Endometrial microvascular endothelial cells (primary cell): ENCODE data around the gene ZMYM4. TPM values are rescaled to one million over a fixed set of nuclear protein-coding genes. Genes with fewer than 3 reads are reported as not detected.

Experiments used
- in situ Hi-C: cut with HindIII; loops from 2 replicates; pipeline ENCODE4 v1.10.0; 2017; ENCODE audit warnings: low sequenced_read_pairs, low pct_unique_long_range_greater_than_20kb; ENCODE audit errors: inconsistent ontology term
- total RNA-seq: library from RNA; depleted of rRNA; stranded (reverse); fragments of >200 nt; gene quantifications from one replicate; pipeline ENCODE4 v1.2.3, GENCODE V29; 2015; ENCODE audit errors: inconsistent ontology term

The ZMYM4 gene
- total RNA-seq, 1 donor from 2014 or later, result 33.1 TPM

DNA sequence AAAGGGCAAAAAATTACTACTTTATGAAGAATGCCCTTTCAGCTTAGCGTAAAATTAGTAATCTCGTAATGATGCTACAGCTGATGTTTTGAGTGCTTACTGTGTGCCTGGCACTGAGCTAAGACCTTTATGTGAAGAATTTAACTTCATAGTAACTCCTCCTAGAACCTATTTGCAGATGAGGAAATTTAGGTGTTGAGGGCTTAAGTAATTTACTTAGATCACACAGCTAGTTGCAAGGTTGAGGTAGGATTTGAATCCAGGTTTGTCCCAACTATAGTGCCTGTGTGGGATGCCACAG lies 1.4 kb downstream of the ZMYM4 start:
- in situ Hi-C loops, result no loop called here

DNA sequence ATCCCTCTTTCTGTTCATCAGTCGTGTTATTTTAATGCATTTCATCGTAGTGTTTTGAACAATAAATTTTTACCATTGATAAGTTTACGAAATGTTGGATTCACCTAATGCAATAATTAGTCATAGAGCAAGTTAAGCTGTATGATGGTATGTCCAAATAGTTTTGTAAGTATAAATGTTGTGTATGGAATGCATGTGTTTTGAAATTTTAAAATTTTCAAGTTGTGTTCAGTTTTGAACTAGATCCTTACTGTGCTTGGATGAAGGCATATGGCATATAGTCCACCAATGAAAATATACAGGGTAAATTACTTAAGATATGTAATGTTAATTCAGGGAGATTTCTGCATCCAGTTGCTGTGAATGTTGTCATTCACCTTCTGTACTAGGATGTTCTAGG lies 2.3 kb downstream of the ZMYM4 start:
- in situ Hi-C loops, result no loop called here

DNA sequence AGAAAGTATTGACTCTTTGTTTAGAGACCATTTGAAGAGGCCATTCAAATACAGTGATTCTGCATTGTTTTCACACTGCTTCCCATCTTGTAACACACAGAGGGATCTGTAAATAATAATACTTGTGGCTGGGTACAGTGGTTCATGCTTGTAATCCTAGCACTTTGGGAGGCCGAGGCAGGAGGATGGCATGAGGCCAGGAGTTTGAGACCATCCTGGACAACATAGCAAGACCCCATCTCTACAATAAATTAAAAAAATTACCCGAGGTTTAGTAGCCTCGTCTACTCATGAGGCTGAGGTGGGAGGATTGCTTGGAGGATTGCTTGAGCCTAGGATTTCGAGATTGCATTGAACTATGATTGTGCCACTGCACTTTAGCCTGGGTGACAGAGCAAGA lies 5.7 kb downstream of the ZMYM4 start:
- in situ Hi-C loops, result no loop called here

DNA sequence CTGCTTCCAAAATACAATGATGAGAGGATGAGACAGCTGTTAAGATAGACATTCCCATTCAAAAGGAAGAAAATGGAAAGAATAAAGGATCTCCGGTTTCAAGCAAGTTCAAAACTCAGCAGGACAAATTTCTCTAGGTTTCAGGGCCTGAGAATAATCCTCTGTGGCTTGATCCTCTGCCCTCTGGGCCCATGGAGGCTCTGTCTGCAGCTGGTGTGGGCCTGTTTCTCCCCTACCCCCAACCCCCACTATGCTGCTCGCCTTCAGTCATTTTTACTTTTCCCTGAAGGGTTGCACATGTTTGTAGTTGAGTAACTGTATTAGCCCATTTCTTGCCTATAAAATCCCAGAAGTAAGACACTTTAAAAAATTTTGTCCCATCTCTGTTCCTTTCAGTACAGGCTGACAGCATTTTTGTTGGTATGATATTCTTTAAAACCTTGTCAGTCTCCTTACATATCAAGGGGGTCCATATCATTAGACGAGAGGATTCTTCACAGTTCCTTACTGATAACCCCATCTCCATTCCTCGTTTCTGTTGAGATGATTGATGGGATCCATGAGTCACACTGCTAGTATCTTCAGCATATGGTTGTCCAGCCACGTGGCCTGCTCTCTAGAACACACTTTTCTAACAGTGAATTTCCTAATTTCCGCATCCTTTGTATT lies 10.5 kb downstream of the ZMYM4 start:
- in situ Hi-C loops, result no loop called here

DNA sequence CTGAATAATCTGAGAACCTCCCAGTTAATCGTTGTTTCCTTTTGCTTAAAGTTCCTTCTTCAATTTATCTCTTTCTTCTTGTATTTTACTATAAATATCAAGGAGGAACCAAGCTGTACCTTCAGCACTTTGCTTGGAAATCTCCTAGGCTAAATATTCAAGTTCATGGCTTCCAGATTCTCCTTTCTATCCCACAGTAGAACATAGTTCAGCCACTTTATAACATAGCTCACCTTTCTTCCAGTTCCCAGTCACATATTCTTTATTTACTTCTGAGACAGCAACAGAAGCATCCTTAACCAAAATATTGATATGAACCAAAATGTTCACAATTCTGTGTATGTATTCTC lies 11.0 kb downstream of the ZMYM4 start:
- in situ Hi-C loops, result no loop called here

DNA sequence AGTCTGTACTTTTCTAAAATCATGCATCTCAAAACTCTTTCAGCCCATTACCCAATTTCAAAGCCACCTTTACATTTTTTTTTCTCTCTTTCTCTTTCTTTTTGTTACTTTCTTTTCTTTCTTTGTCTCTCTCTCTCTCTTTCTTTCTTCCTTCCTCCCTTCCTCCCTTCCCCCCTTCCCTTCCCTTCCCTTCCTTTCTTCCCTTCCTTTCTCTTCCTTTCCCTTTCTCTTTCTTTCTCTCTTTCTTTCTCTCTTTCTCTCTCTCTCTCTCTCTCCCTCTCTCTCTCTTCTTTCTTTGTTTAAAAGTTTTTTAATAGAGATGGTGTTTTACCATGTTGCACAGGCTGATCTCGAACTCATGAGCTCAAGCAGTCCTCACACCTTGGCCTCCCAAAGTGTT lies 11.5 kb downstream of the ZMYM4 start:
- in situ Hi-C loops, result no loop called here

DNA sequence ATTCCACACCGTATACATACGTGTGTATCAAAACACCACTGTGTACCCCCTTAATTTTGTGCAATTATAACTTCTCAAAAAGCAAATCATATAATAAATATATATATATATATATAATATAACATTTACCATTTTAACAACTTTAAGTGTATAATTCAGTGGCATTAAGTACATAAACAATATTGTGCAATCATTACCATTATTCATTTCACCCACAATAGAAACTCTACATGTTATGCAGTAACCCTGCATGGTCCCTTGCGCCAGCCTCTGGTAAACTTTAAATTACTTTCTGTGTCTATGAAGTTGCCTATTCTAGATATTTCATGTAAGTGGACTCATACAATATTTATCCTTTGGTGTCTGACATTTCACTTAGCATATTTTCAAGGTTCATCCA lies 13.1 kb downstream of the ZMYM4 start:
- in situ Hi-C loops, result no loop called here

DNA sequence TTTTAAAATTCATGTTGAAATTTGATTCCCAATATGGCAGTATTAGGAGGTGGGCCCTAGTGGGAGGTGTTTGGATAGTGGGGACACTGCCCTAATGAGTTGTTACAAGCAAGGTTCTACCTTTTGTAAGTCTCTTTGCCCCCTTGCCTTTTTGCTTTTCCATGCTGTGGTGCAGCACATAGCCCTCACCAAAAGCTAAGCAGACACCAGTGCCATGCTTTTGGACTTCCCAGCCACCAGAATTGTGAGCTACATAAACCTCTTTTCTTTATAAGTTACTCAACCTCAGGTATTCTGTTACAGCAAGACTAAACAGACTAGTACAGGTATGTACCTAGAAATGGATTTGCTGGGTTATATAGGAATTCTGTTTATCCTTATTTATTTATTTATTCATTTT lies 13.7 kb downstream of the ZMYM4 start:
- in situ Hi-C loops, result no loop called here

DNA sequence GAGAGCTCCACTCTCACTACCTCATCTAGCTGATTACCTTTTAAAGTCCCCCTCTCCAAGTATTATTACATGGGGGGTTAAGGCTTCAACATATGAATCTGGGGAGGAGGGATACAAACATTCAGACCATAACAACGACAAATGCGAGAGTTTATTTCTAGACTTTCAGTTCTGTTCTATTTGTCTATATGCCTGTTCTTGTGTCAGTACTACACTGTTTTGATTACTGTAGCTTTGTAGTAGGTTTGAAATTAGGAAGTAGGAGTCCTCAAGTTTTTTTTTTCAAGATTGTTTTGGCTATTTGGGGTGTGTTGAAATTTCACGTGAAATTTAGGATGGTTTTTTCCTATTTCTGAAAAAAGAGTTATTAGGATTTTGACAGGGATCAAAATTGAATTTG lies 16.3 kb downstream of the ZMYM4 start:
- in situ Hi-C loops, result no loop called here

DNA sequence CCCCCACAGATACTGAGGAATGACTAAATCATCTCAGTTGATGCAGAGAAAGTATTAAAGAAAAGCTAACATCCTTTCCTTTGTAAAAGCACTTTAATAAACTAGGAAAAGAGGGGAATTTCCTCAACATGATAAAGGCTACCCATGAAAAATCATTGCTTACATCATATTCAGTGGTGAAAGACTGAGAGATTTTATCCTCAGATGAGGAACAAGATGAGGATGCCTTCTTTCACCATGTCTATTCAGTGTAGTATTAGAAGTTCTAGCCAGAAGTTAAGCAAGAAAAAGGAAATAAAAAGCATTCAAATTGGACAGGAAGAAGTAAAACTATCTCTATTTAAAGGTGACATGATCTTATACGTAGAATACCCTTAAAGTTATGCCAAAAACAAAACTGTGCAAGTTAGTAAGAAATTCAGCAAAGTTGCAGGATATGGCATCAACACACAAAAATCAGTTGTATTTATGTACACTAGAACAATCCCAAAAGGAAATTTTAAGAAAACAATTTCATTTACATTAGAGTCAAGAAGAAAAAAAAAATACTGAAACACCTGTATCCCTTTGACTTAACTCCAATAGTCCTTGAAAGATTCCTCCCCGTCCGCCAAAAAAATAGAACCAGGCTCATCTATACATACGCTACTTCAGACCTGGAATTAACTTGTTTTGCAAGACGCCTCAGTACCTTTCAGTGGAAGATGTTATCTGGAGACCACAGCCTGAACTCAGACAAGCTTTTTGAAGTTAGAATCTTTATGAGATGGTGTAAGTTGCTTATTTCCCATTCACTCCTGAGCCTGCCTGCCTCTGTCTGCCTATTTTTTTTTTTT lies 17.5 kb downstream of the ZMYM4 start:
- in situ Hi-C loops, result no loop called here

DNA sequence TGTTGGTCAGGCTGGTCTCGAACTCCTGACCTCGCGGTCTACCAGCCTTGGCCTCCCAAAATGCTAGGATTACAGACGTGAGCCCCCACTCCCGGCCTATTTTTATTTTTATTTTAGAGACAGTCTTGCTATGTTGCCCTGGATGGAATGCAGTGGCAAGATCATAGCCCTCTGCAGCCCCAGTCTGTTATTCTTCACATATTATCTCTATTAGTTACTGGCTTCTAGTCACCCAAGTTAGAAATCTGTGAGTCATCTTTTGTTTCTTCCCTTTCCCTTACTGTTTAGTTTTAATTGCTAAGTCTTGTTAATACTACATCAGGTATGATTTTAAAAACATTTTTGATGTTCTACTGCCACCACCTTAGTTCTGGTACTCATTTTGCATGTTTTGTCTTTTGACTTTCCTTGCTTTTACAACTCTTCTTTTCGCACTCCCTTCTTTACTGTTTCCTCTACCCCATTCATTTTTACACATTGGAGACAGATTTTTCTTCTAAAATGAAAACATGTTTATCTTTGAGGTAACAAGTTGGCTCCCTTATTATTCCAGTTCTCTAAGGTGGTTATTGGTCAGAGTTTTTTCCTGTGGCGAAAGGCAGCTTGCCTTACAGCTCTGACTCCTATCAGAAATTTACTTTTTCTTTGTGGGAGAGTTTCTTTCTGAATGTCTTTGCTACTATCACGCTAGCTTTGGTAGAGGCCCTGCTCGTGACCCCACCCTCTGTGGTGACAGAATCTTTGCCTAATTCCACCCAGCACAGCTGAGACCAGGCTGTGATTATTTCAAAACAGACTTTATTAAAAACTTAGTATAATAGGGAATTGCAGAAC lies 19.5 kb downstream of the ZMYM4 start:
- in situ Hi-C loops, result no loop called here

DNA sequence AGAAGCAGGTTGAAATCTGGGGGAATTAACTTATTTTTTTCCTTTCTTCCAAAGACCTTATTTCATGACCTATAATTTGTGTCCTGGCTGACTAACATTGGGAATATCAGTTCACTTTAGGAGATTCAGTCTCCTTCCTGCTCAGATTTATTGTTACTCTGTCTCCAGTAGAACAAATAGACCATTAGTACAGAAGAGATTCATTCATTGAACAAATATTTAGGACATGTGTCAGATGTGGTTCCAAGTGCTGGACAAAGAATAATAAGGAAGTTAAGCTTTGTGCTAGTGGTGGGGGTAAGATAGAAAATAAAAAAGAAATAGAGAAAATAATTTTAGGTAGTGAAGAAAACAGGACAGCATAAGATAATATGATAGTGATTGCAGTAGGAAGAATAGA lies 20.3 kb downstream of the ZMYM4 start:
- in situ Hi-C loops, result no loop called here

DNA sequence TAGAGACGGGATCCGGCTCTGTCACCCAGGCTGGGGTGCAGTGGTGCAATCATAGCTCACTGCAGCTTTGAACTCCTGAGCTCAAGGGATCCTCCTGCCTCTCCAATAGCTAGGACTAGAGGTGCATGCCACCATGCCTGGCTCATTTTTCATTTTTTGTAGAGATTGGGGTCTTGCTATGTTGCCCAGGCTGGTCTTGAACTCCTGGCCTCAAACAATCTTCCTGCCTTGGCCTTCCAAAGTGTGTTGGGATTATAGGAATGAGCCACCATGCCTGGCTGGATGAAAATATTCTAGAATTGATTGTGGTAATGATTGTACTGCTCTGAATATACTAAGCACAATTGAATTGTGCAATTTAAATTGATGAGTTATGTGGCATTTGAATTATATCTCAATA lies 21.9 kb downstream of the ZMYM4 start:
- in situ Hi-C loops, result no loop called here

DNA sequence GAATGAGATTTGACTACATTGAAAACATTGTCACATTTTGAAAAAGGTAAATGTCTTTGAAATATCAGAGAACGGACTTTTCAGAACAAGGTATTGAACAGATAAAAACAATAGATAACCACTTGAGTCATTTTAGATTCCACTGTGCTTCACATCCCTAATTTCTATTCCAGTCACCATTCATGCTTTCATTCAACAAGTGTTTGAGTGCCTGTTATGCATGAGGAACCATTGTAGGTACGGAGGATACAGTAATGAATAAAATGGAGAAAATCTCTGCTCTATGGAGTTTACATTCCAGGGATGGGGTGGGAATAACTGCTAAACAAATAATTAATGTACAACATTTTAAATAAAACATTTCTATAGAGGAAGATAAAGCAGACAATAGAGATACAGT lies 26.3 kb downstream of the ZMYM4 start:
- in situ Hi-C loops, result no loop called here

DNA sequence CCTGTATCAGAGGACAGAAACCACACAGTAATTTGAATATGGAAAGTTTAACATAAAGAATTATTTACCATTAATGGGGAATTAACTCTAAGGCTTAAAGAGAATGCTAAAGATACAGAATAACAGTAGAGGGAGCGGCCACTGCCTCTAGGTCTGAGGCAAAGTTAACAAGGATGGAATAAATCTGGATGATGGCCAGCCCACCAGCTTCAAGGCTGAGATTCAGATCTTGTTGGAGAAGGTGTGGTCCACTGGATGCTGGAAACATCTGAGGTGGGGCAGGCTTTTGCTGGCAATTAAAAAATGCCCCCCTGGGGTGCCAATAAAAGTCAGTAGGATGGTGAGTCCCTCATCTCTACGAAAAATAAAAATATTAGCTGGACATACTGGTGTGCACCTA lies 29.4 kb downstream of the ZMYM4 start:
- in situ Hi-C loops, result no loop called here

DNA sequence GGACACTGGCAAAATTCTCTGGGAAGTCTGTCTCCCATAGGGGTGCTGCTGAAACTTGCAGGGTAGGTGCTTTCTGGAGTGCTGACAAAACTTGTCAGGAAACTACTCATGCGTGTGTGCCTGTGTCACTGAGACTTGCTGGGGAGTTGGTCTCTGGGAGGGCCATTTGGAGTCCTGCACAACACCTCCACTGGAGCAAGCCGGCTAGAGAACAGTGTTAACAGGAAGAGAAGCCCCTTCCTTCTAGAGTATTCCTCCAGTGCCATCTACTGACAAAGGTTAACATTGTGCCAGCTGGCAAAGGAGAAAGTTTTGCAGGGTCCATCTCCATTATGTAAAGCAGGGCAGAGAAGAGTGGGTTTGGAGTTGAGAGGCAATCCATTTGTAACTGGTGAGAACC lies 30.0 kb downstream of the ZMYM4 start:
- in situ Hi-C loops, result no loop called here

DNA sequence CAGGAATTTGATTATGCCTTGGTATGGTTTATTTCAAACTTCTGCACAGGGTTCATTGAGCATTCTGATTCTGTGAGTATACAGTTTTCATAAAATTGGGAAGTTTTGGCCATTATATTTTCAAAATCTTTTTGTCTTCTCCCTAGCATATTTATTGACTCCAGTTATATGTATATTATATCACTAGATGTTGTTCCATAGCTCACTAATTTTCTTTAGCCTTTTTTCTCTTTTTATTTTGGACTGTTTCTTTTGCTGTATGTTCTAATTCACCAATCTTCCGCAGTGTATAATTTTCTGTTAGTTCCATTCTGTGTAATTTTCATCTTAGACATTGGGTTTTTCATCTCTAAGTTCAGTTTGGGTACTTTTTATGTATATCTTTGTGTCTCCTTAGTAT lies 31.9 kb downstream of the ZMYM4 start:
- in situ Hi-C loops, result no loop called here

DNA sequence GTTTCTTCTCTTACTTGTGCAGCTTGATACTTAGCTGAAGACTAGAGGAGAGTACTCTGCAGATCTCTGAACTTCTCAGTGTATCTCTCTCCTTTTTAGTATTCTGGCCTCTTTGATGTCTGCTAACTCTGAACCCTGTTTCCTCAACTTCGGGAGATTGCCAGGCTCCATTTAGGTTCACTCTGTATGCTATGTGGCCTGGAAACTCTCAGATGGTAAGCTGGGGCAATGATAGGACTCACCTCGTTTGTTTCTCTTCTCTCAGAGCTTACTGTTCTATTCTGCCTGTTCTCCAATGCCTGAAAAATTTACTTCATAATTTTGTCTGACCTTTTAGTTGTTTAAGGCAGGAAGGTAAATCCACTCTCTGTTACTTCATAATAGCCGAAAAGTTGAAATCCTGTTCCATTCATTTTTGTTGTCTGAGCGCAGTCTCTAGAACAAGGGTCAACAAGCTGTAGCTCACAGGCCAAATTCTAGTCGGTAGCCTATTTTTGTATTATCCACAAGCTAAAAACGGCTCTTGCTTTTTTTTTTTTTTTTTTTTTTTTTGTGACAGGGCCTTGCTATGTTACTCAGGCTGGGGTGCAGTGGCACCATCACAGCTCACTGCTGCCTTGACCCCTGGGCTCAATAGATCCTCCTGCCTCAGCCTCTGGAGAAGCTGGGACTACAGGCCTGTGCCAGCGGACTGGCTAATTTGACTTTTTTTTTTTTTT lies 33.3 kb downstream of the ZMYM4 start:
- in situ Hi-C loops, result no loop called here

DNA sequence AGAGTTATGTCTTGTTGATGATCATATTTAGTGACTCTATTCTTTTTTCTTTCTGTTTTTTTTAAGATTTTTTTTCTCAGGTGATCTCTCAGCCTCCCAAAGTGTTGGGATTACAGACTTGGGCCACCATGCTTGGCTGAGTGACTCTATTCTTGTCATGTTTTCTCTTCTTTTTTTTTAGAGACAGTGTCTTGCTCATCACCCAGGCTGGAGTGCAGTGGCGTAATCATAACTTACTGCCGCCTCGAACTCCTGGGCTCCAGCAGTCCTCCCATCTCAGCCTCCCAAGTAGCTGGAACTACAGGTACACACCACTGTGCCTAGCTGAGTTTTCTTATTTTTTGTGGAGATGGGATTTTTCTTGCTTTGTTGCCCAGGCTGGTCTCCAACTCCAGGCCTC lies 36.9 kb downstream of the ZMYM4 start:
- in situ Hi-C loops, result no loop called here
